ENCODE data around the gene CEL. TPM values are rescaled to one million over a fixed set of nuclear protein-coding genes. Genes with fewer than 3 reads are reported as not detected.
"Not testable (repeated sequence)": the region's sequence is repeated elsewhere in the genome, so short reads cannot be mapped to it uniquely, and the experiment has no call there.

CEL gene
- total and polyA plus RNA-seq, 10 of the 15 experiments (the other 5 are each of a cell fraction or from before 2014, with no cell fraction given), result 0.05 to 4.1 (median 0.29) TPM; not detected in 2

DNA sequence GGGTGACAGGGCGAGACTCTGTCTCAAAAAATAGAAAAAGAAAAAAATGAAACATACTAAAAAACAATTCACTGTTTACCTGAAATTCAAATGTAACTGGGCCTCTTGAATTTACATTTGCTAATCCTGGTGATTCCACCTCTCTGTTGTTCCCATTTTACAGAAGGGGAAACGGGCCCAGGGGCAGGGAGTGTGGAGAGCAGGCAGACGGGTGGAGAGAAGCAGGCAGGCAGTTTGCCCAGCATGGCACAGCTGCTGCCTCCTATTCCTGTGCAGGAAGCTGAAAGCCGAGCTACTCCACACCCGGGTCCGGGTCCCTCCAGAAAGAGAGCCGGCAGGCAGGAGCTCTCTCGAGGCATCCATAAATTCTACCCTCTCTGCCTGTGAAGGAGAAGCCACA lies 788 bp downstream of the CEL start:
- peaks cover 27% of the 10 kb centered on the region for H3K4me1 ChIP-seq (ENCODE audit: control insufficient read depth, insufficient read depth, low read length)
- H3K4me3 ChIP-seq; CTCF ChIA-PET; H3K27ac ChIP-seq (ENCODE audit: control insufficient read depth, insufficient read depth); BruUV-seq (replicated peaks); H2AFZ ChIP-seq (ENCODE audit: control insufficient read depth, low read depth, low read length); H3K36me3 ChIP-seq (ENCODE audit: control insufficient read depth in 2 of 2, insufficient read depth in 2 of 2, low read length in 1 of 2); H4K20me1 ChIP-seq (ENCODE audit: control insufficient read depth, insufficient read depth); H3K9me3 ChIP-seq (replicated peaks; ENCODE audit: control insufficient read depth, insufficient read depth, low read length); RAD21 ChIA-PET (ENCODE audit: unreplicated experiment); ATAC-seq; H3K4me2 ChIP-seq (ENCODE audit: control insufficient read depth, insufficient read depth); H3K9ac ChIP-seq (ENCODE audit: control insufficient read depth, insufficient read depth, low read length); POLR2A ChIA-PET; SMC1A ChIA-PET (ENCODE audit: uncharacterized antibody, unreplicated experiment); in situ Hi-C loops (cut with MboI); FAIRE-seq; DNase-seq (ENCODE audit: low read depth, low spot score); H3K27me3 ChIP-seq (replicated peaks in 1 of 2; ENCODE audit: control insufficient read depth in 2 of 2, insufficient read depth in 2 of 2, low read length in 1 of 2); H3K79me2 ChIP-seq (ENCODE audit: control insufficient read depth, insufficient read depth, low read length); intact Hi-C loops (cut with micrococcal nuclease; ENCODE audit: unreplicated experiment): not testable (repeated sequence)
- WGBS (ENCODE audit: insufficient coverage, insufficient replicate concordance, low lambda C conversion rate, missing lambda C conversion rate), result 35% methylated on average over 3 of the region's 8 CpGs

DNA sequence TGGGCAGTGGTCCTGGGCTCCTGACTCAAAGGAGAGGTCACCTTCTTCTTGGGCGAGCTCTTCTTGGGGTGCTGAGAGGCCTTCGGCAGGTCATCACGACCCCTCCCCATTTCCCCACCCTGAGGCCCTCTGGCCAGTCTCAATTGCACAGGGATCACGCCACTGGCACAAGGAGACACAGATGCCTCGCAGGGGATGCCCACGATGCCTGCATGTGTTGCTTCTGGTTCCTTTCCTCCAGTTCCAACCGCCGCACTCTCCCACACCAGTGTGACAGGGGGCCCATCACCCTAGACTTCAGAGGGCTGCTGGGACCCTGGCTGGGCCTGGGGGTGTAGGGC lies 1.3 kb downstream of the CEL start:
- no peak overlapping the region for H3K9ac ChIP-seq (ENCODE audit: control insufficient read depth, insufficient read depth, low read length)
- no peak for DNase-seq (ENCODE audit: low read depth, low spot score)
- no peaks in the 10 kb centered on the region for H3K9me3 ChIP-seq (replicated peaks; ENCODE audit: control insufficient read depth, insufficient read depth, low read length)
- RAD21 ChIA-PET (ENCODE audit: unreplicated experiment), result no interaction called here
- H4K20me1 ChIP-seq (ENCODE audit: control insufficient read depth, insufficient read depth), result no peaks in the 10 kb centered on the region
- ATAC-seq, result no peak
- intact Hi-C loops (cut with micrococcal nuclease; ENCODE audit: unreplicated experiment), result no loop called here
- SMC1A ChIA-PET (ENCODE audit: uncharacterized antibody, unreplicated experiment), result no interaction called here
- POLR2A ChIA-PET, result no interaction called here
- H3K27ac ChIP-seq (ENCODE audit: control insufficient read depth, insufficient read depth), result no peak overlapping the region
- no peaks in the 10 kb centered on the region for H3K79me2 ChIP-seq (ENCODE audit: control insufficient read depth, insufficient read depth, low read length)
- no peak overlapping the region for H3K4me3 ChIP-seq
- no TSS peak for BruUV-seq (replicated peaks)
- 47% methylated on average over 8 of the region's 8 CpGs for WGBS (ENCODE audit: insufficient coverage, insufficient replicate concordance, low lambda C conversion rate, missing lambda C conversion rate)
- no peaks in the 10 kb centered on the region; a peak in 1 of 4 replicates for H3K36me3 ChIP-seq (ENCODE audit: control insufficient read depth in 2 of 2, insufficient read depth in 2 of 2, low read length in 1 of 2)
- FAIRE-seq, result no peak
- no peaks in the 10 kb centered on the region for H3K27me3 ChIP-seq (replicated peaks in 1 of 2; ENCODE audit: control insufficient read depth in 2 of 2, insufficient read depth in 2 of 2, low read length in 1 of 2)
- no peak overlapping the region for H3K4me2 ChIP-seq (ENCODE audit: control insufficient read depth, insufficient read depth)
- no peak overlapping the region for H2AFZ ChIP-seq (ENCODE audit: control insufficient read depth, low read depth, low read length)
- in situ Hi-C loops (cut with MboI), result no loop called here
- no peak for TF ChIP-seq ASH2L (IDR thresholded peaks at IDR 0.05; ENCODE audit: borderline replicate concordance, low read depth)
- no peak for TF ChIP-seq ETV6 (conservative IDR thresholded peaks at IDR 0.05 in 1 of 2, IDR thresholded peaks at IDR 0.05 in 1 of 2; ENCODE audit: borderline replicate concordance in 1 of 2, low read depth in 1 of 2)
- no peak for TF ChIP-seq RAD21 (IDR thresholded peaks at IDR 0.05; ENCODE audit: insufficient read depth, low read depth, low read length)
- no peak for TF ChIP-seq RAD51 (IDR thresholded peaks at IDR 0.05)
- TF ChIP-seq POLR2AphosphoS2 (IDR thresholded peaks at IDR 0.05; ENCODE audit: low read depth, low read length), result no peak
- CTCF ChIA-PET, result no interaction called here
- peaks cover 27% of the 10 kb centered on the region for H3K4me1 ChIP-seq (ENCODE audit: control insufficient read depth, insufficient read depth, low read length)
